IMR-90 (cell line): ENCODE data around the gene SMC5. TPM values are rescaled to one million over a fixed set of nuclear protein-coding genes. Genes with fewer than 3 reads are reported as not detected.

ENCODE experiments used
- ATAC-seq: fragments of 200-7000 bp; cut with Tn5 transposase; 2 replicates; pipeline ENCODE4 v1.9.1; 2020; ENCODE audit warnings: low read depth, mild to moderate bottlenecking, moderate library complexity
- BruUV-seq: library from RNA; stranded (reverse); fragments of 400-500 nt; replicated peaks from 2 replicates; lab custom pipeline; 2021; lab: Mats Ljungman, UMichigan
- CTCF ChIA-PET: fragments of 300-600 bp; formaldehyde crosslinking; extraction: SDS; loops from one replicate; lab custom pipeline; 2021; ENCODE audit warnings: antibody characterized with exemption; lab: Yijun Ruan, JAX
- POLR2A ChIA-PET: fragments of 300-600 bp; sonication (Branson Sonifier 250); formaldehyde crosslinking; loops from one replicate; lab custom pipeline; 2022; ENCODE audit warnings: antibody characterized with exemption; ENCODE audit not compliant: unreplicated experiment; lab: Charles Lee
- DNase-seq: peaks from one replicate; pipeline ENCODE4 v3.0.0; 2013
- H2AFZ ChIP-seq: replicated peaks from 2 replicates; pipeline ENCODE3; 2013; ENCODE audit warnings: low read length, mild to moderate bottlenecking; ENCODE audit not compliant: poor library complexity
- H2AK5ac ChIP-seq: 2 replicates; pipeline ENCODE4 v1.6.1; 2013; ENCODE audit warnings: low read depth, low read length, inconsistent platforms
- H2AK9ac ChIP-seq: replicated peaks from 2 replicates; pipeline ENCODE3; 2013; ENCODE audit warnings: mild to moderate bottlenecking, low read depth, low read length, moderate library complexity; ENCODE audit not compliant: poor library complexity
- H2BK120ac ChIP-seq: 2 replicates; pipeline ENCODE4 v1.6.1; 2013; ENCODE audit warnings: low read depth, low read length, inconsistent platforms
- H2BK15ac ChIP-seq: 3 replicates; pipeline ENCODE4 v1.6.1; 2013; ENCODE audit warnings: low read depth, low read length, inconsistent platforms
- H2BK20ac ChIP-seq: 2 replicates; pipeline ENCODE4 v1.6.1; 2013; ENCODE audit warnings: low read depth, mild to moderate bottlenecking, inconsistent platforms, low read length, moderate library complexity
- H2BK5ac ChIP-seq: 2 replicates; pipeline ENCODE4 v1.6.1; 2013; ENCODE audit warnings: mild to moderate bottlenecking, low read depth, low read length, inconsistent platforms; ENCODE audit not compliant: poor library complexity, severe bottlenecking
- H3K14ac ChIP-seq: replicated peaks from 2 replicates; pipeline ENCODE4 v1.6.1; 2013; ENCODE audit warnings: low read depth, low read length, inconsistent platforms
- H3K18ac ChIP-seq: 2 replicates; pipeline ENCODE4 v1.6.1; 2013; ENCODE audit warnings: low read depth, low read length, control low read depth
- H3K23ac ChIP-seq: 2 replicates; pipeline ENCODE4 v1.6.1; 2013; ENCODE audit warnings: low read depth, low read length, inconsistent platforms
- H3K27ac ChIP-seq: 2 replicates; pipeline ENCODE4 v1.5.1; 2013; ENCODE audit warnings: mild to moderate bottlenecking, control low read depth, low read length; ENCODE audit not compliant: insufficient read depth
- H3K27me3 ChIP-seq: 2 replicates; pipeline ENCODE4 v1.6.1; 2013; ENCODE audit warnings: low read length; ENCODE audit not compliant: control insufficient read depth, insufficient read depth
- H3K36me3 ChIP-seq: 2 replicates; pipeline ENCODE4 v1.6.1; 2013; ENCODE audit warnings: low read length, mixed read lengths; ENCODE audit not compliant: control insufficient read depth, insufficient read depth
- H3K4ac ChIP-seq: 2 replicates; pipeline ENCODE4 v1.6.1; 2013; ENCODE audit warnings: low read depth, low read length, inconsistent platforms
- H3K4me1 ChIP-seq: 2 replicates; pipeline ENCODE4 v1.6.1; 2013; ENCODE audit warnings: low read length, mixed read lengths; ENCODE audit not compliant: control insufficient read depth, insufficient read depth
- H3K4me2 ChIP-seq: 2 replicates; pipeline ENCODE4 v1.6.1; 2013; ENCODE audit warnings: low read depth, mild to moderate bottlenecking, control low read depth, low read length, moderate library complexity
- H3K4me3 ChIP-seq: 2 replicates; pipeline ENCODE4 v1.5.1; 2013; ENCODE audit warnings: low read depth, mild to moderate bottlenecking, control low read depth, low read length, moderate library complexity; ENCODE audit not compliant: insufficient read depth
- H3K56ac ChIP-seq: 2 replicates; pipeline ENCODE4 v1.6.1; 2013; ENCODE audit warnings: low read length, inconsistent platforms; ENCODE audit not compliant: insufficient read depth; ENCODE audit errors: extremely low read depth
- H3K79me1 ChIP-seq, 2 experiments: 2 replicates each; pipeline ENCODE4 v1.6.1; 2013; ENCODE audit warnings: low read length in 2 of 2, inconsistent platforms in 1 of 2, low read depth in 1 of 2
- H3K9ac ChIP-seq: 2 replicates; pipeline ENCODE4 v1.6.1; 2013; ENCODE audit warnings: low read depth, low read length, control low read depth
- H3K9me1 ChIP-seq: 2 replicates; pipeline ENCODE4 v1.6.1; 2013; ENCODE audit warnings: low read length, inconsistent platforms; ENCODE audit not compliant: insufficient read depth
- H3K9me3 ChIP-seq: 2 replicates; pipeline ENCODE4 v1.6.1; 2013; ENCODE audit warnings: low read length; ENCODE audit not compliant: control insufficient read depth, insufficient read depth
- H4K20me1 ChIP-seq: 2 replicates; pipeline ENCODE4 v1.6.1; 2013; ENCODE audit warnings: low read length, inconsistent platforms; ENCODE audit not compliant: insufficient read depth
- H4K5ac ChIP-seq: 2 replicates; pipeline ENCODE4 v1.6.1; 2013; ENCODE audit warnings: mild to moderate bottlenecking, low read depth, low read length, control low read depth
- H4K8ac ChIP-seq, 2 experiments: 2 replicates each; pipeline ENCODE4 v1.6.1; 2013; ENCODE audit warnings: low read depth in 2 of 2, low read length in 2 of 2, control low read depth in 1 of 2, inconsistent platforms in 1 of 2
- H4K91ac ChIP-seq: 2 replicates; pipeline ENCODE4 v1.6.1; 2013; ENCODE audit warnings: low read depth, low read length, inconsistent platforms; ENCODE audit not compliant: insufficient read depth
- CHD1 ChIP-seq: IDR thresholded peaks from 2 replicates; pipeline ENCODE4 v1.6.1; 2012; ENCODE audit warnings: low read depth, low read length, improper control_type of control experiment
- RFX5 ChIP-seq: IDR thresholded peaks from 2 replicates; pipeline ENCODE4 v1.8.0; 2012; ENCODE audit warnings: low read depth, mild to moderate bottlenecking, low read length, moderate library complexity
- WGBS, 2 experiments: methylation state at CpG; one replicate each; pipeline versions ENCODE4 v1.1.5 to v1.1.7; 2013; ENCODE audit warnings: missing lambda C conversion rate in 2 of 2; ENCODE audit not compliant: insufficient read length in 1 of 2; ENCODE audit errors: extremely low coverage in 2 of 2; 5-methylcytosine and 5-hydroxymethylcytosine counted together
- dilution Hi-C: fragments of 300-500 bp; cut with HindIII; formaldehyde crosslinking; loops from one replicate; pipeline ENCODE4 v1.14.3; 2018; ENCODE audit warnings: low sequenced_read_pairs; ENCODE audit not compliant: unreplicated experiment
- in situ Hi-C: fragments of 300-500 bp; cut with MboI; formaldehyde crosslinking; loops from 3 replicates; pipeline ENCODE4 v1.14.3; 2019; ENCODE audit warnings: low sequenced_read_pairs, inconsistent platforms, mixed read lengths
- intact Hi-C: fragments of 100-400 bp; cut with micrococcal nuclease; formaldehyde crosslinking; loops from 2 replicates; pipeline ENCODE4 v1.10.0; 2022
- polyA plus RNA-seq, 3 experiments: library from polyadenylated mRNA; depleted of rRNA; stranded (reverse); fragments of >200 nt; gene quantifications; 2 replicates each; pipeline ENCODE4 v1.2.3, GENCODE V29; 2012; ENCODE audit warnings: low replicate concordance in 1 of 3
- total RNA-seq: library from RNA; depleted of rRNA; stranded (reverse); fragments of >200 nt; gene quantifications from 2 replicates; pipeline ENCODE4 v1.2.3, GENCODE V29; 2012

The SMC5 gene
- total and polyA plus RNA-seq, 2 of the 4 experiments (the other 2 are of a cell fraction), result 12.0 to 13.3 TPM

- peaks cover 9% of the 10 kb centered on the region for H3K4me1 ChIP-seq
- no peak overlapping the region for H4K91ac ChIP-seq
- H3K4me3 ChIP-seq, result no peak overlapping the region
- in situ Hi-C loops, result loop anchor here (25.0 kb wide), 1 partner anchor 1447 kb away; no protein-coding TSS in a partner anchor
- DNase-seq (no peak), ATAC-seq (no peak)
- no peak overlapping the region for H3K4ac ChIP-seq
- no peaks in the 10 kb centered on the region for H3K9me1 ChIP-seq
- no peak overlapping the region for H4K8ac ChIP-seq
- no peak overlapping the region for H2BK120ac ChIP-seq
- dilution Hi-C loops, result no loop called here
- no peak overlapping the region for H3K4me2 ChIP-seq
- no peak for TF ChIP-seq RFX5
- no peak for TF ChIP-seq CHD1
- H3K14ac ChIP-seq, result no peak overlapping the region
- H3K79me1 ChIP-seq, result peaks cover 20 to 52% of the 10 kb centered on the region in 2 experiments
- no peak overlapping the region for H3K56ac ChIP-seq
- H2AK5ac ChIP-seq, result no peak overlapping the region
- no peak overlapping the region for H3K27ac ChIP-seq
- no peak overlapping the region for H3K23ac ChIP-seq
- H2BK5ac ChIP-seq, result no peak overlapping the region
- no TSS peak for BruUV-seq
- no peak overlapping the region for H2BK20ac ChIP-seq
- POLR2A ChIA-PET, result no interaction called here
- no peak overlapping the region for H2AK9ac ChIP-seq
- H4K20me1 ChIP-seq, result 0 out of 2 replicates have a peak, but pooled peaks cover 3% of the 10 kb centered on the region
- no peak overlapping the region for H3K9ac ChIP-seq
- H3K9me3 ChIP-seq, result peaks cover 7% of the 10 kb centered on the region; the same call in 1 of the 2 replicates
- H3K18ac ChIP-seq, result no peak overlapping the region
- H2BK15ac ChIP-seq, result no peak overlapping the region
- CTCF ChIA-PET, result no interaction called here
- WGBS, 2 experiments, result no CpG with 5 or more reads among the region's 3 CpGs
- H4K5ac ChIP-seq, result no peak overlapping the region
- H2AFZ ChIP-seq, result no peak overlapping the region
- intact Hi-C loops, result no loop called here
- peaks cover 14% of the 10 kb centered on the region for H3K36me3 ChIP-seq
- no peaks in the 10 kb centered on the region for H3K27me3 ChIP-seq
Measured at GRCh38 chr9:70290626-70291025, 31.8 kb downstream of the SMC5 start.
